ENCODE data around the gene COL4A1.

COL4A1 gene

GRCh38 chr13:110125157-110125556 is 181.8 kb downstream of the COL4A1 start:
- no peak for DNase-seq (ENCODE audit: extremely low read depth, low read depth)
- TF ChIP-seq, protein P1, sequence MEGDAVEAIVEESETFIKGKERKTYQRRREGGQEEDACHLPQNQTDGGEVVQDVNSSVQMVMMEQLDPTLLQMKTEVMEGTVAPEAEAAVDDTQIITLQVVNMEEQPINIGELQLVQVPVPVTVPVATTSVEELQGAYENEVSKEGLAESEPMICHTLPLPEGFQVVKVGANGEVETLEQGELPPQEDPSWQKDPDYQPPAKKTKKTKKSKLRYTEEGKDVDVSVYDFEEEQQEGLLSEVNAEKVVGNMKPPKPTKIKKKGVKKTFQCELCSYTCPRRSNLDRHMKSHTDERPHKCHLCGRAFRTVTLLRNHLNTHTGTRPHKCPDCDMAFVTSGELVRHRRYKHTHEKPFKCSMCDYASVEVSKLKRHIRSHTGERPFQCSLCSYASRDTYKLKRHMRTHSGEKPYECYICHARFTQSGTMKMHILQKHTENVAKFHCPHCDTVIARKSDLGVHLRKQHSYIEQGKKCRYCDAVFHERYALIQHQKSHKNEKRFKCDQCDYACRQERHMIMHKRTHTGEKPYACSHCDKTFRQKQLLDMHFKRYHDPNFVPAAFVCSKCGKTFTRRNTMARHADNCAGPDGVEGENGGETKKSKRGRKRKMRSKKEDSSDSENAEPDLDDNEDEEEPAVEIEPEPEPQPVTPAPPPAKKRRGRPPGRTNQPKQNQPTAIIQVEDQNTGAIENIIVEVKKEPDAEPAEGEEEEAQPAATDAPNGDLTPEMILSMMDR (IDR thresholded peaks at IDR 0.05; ENCODE audit: low read depth, low read length) = no peak

DNA sequence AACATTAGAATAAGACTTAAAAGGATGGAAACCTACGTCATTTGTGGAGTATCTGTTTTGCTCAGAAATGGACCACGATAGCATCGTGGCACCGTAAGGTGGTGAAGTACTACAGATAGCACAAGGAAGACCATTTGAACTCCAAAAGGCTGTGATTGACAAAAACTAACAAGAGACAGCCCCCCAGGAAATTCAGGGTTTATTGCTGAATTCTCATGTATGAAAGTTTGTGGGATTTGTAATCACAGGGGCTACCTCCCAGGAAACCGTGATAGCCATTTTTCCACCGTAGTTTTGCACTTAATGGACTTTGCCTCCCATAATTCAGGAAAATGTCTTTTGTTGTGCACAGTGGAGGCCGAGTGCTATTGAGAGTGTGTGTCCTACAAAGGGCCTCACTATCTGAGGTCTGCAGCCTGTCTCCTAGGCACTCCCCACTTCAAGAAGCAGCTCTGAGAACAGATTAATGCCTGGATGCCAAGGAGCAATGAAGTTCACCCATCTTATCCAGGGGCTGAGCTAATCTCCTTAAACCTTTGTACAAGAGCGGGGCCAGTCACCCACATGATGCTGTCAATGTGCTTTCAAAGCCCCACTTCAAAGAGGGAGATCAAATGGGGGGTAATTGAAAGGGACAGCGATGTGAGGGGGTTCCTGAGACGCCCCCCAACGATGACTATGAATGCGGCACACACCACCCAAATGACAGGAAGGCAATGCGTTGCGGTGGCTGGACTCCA is 182.6 kb downstream of the COL4A1 start:
- no peak for DNase-seq (ENCODE audit: extremely low read depth, low read depth)
- TF ChIP-seq, protein P1 (IDR thresholded peaks at IDR 0.05; ENCODE audit: low read depth, low read length) = no peak

DNA sequence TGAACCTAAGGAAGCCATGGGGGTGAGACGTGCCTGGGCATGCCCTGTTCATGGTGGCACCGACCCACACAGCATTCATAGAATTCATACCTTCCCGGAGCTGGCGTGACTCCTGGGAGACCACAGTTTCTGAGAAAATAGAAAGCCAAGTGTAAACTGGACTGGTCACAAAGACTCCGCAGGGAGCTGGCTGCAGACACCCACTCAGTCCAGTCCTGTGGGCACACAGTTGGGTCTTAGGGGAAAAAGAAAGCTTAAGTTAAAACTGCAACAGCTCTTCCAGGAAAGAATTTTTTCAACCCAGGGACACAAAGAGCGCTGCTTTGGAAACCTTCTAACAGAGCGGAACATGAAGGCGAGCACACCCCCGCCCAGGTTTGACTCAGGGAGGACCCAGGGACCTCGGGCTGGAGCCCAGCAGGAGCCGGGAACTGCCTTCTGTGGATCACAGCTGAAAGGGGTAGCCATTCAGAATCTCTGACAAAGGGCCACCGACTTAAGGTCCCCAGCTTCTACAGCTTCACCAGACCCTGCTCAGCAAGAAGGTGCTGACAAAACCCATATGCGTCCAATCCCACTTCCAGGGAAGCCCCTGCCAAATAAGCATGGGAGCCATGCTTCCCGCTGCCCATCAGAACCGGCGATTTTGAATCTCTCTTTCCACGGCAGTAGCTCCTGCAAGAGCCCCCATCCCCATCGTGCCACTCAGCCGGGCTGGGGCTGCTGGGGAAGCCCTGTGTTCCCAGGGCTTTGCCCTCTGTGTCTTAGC is 183.7 kb downstream of the COL4A1 start:
- DNase-seq (ENCODE audit: extremely low read depth, low read depth) = no peak
- TF ChIP-seq, protein P1 (IDR thresholded peaks at IDR 0.05; ENCODE audit: low read depth, low read length) = no peak

DNA sequence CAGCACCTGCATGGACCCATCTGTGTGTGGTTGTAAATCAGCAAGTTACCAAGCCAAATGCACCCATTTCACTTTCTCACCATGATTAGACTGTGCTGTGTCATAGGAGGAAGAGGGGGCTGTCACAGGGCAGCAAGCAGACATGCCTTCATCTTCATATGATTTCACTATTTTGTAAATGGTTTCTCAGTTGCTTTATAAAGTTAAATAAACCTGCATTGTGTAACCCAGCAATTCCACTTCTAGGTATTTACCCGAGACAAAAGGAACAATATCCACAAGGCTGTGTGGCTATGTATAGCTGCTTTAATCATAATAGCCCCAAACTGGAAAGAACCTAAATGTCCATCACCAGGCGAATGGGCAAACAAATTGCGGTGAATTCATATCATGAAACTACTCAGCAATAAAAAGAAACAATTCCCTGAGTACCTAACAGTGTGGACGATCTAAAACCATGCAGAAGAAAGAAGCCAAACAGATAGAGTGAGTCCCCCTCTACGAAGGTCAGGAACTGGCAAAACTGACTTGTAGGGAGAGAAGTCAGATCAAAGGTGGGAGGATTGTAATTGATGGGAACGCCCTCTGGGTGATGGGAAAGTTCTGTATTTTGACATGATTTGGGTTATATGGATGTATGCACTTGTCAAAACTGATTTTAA is 185.4 kb downstream of the COL4A1 start:
- TF ChIP-seq, protein P1 (IDR thresholded peaks at IDR 0.05; ENCODE audit: low read depth, low read length) = no peak
- no peak for DNase-seq (ENCODE audit: extremely low read depth, low read depth)

- DNase-seq (ENCODE audit: extremely low read depth, low read depth) = no peak
- TF ChIP-seq, protein P1 (IDR thresholded peaks at IDR 0.05; ENCODE audit: low read depth, low read length) = no peak
These were observed 186.7 kb downstream of the COL4A1 start for GRCh38 chr13:110119935-110120905.

GRCh38 chr13:110118106-110118505 is 188.9 kb downstream of the COL4A1 start:
- TF ChIP-seq, protein P1 (IDR thresholded peaks at IDR 0.05; ENCODE audit: low read depth, low read length) = no peak
- DNase-seq (ENCODE audit: extremely low read depth, low read depth) = no peak
